ENCODE measurements around the gene HNF4A.

HNF4A gene

DNA sequence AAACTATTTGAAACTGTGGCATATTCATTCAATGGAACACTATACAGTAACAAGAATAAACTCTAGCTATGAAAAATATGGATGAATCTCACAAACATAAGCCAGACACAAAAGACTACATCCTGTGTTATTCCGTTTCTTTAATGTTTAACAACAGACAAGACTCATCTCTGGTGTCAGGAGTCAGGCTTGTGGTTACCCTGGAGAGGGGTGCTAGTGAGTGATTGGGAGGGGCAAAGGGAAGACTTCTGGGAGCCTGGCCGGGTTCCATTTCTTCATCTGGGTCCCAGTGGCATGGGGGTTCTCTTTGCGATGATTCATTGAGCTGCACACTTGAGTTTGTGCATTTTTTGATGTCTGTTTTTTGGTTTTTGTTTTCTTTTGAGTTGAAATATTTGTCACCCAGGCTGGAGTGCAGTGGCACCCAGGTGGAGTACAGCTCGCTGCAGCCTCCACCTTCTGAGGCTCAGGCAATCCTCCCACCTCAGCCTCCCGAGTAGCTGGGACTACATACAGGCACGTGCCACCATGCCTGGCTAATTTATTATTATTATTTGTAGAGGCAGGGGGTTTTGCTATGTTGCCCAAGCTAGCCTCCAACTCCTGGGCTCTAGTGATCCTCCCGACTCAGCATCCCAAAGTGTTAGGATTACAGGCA, 98.9 kb downstream of the HNF4A start:
- Histone ChIP-seq H3K36me3 (no peaks in the 10 kb centered on the region), H3K4me3 (ENCODE audit: low read depth, low read length) (no peak overlapping the region), H3K9me3 (no peaks in the 10 kb centered on the region), H3K27me3 (no peaks in the 10 kb centered on the region), H3K4me1 (no peaks in the 10 kb centered on the region)
- TF ChIP-seq, protein P1, sequence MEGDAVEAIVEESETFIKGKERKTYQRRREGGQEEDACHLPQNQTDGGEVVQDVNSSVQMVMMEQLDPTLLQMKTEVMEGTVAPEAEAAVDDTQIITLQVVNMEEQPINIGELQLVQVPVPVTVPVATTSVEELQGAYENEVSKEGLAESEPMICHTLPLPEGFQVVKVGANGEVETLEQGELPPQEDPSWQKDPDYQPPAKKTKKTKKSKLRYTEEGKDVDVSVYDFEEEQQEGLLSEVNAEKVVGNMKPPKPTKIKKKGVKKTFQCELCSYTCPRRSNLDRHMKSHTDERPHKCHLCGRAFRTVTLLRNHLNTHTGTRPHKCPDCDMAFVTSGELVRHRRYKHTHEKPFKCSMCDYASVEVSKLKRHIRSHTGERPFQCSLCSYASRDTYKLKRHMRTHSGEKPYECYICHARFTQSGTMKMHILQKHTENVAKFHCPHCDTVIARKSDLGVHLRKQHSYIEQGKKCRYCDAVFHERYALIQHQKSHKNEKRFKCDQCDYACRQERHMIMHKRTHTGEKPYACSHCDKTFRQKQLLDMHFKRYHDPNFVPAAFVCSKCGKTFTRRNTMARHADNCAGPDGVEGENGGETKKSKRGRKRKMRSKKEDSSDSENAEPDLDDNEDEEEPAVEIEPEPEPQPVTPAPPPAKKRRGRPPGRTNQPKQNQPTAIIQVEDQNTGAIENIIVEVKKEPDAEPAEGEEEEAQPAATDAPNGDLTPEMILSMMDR (IDR thresholded peaks at IDR 0.05; ENCODE audit: low read depth, low read length), result no peak
- no peak for DNase-seq

DNA sequence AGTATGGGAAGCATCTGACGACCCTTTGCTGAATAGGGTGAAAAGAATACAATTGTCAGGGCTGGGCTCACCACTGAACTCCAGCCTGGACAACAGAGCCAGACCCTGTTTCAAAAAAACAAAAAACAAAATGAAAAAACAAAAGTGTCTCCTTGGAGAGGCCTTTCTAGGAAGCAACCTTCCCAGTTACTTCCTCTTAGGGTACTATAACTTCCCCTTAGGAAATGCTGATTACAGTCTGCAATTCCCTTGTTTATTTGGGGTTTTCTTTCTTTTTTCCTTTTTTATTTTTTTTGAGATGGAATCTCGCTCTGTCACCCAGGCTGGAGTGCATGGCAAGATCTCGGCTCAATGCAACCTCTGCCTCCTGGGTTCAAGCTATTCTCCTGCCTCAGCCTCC, 99.6 kb downstream of the HNF4A start:
- H3K27me3 ChIP-seq, result no peaks in the 10 kb centered on the region
- H3K36me3 ChIP-seq, result no peaks in the 10 kb centered on the region
- H3K9me3 ChIP-seq, result no peaks in the 10 kb centered on the region
- H3K4me1 ChIP-seq, result no peaks in the 10 kb centered on the region
- no peak overlapping the region for H3K4me3 ChIP-seq (ENCODE audit: low read depth, low read length)
- TF ChIP-seq, protein P1 (IDR thresholded peaks at IDR 0.05; ENCODE audit: low read depth, low read length), result no peak
- DNase-seq, result no peak

DNA sequence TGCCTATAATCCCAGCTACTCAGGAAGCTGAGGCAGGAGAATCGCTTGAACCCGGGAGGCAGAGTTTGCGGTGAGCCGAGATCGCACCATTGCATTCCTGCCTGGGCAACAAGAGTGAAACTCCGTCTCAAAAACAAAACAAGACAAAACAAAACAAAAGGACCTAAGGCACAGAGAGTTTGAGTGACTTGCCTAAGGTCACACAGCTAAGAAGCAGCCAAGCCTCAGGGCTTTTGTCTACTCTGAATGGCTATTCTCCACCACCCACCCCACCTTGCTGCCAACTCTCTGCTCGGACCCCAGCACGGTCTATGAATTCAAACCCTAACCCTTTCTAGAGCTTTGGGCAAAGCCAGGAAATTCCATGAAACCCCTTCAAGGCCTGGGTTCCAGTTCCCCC, 101.1 kb downstream of the HNF4A start:
- no peaks in the 10 kb centered on the region for H3K4me1 ChIP-seq

DNA sequence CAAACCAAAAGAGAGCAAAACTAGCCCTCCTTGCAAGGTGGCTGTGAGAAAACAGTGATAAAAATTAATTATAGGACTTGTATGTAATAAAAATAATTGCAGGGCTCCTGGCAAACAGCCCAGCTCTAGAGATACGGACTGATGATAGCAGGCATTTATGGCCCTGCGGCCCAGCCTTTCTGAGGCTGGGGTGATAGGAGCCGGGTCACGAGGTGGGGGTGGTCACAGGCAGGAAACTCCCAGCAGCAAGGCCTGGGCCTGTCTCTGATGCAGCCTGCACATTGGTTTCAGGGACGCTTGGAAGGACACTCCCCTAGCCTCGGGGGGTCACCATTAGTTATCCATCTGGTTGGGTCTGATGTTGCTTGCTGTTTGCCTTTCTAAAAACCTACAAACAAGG, 101.5 kb downstream of the HNF4A start:
- H3K4me1 ChIP-seq, result no peaks in the 10 kb centered on the region
- no peaks in the 10 kb centered on the region for H3K27me3 ChIP-seq
- TF ChIP-seq, protein P1 (IDR thresholded peaks at IDR 0.05; ENCODE audit: low read depth, low read length), result no peak
- no peaks in the 10 kb centered on the region for H3K36me3 ChIP-seq
- no peaks in the 10 kb centered on the region for H3K9me3 ChIP-seq
- H3K4me3 ChIP-seq (ENCODE audit: low read depth, low read length), result no peak overlapping the region
- peak; percentile 56 for DNase-seq

More for the DNA sequence above, 101.1 kb downstream of the HNF4A start:
- H3K36me3 ChIP-seq, result no peaks in the 10 kb centered on the region
- H3K9me3 ChIP-seq, result no peaks in the 10 kb centered on the region
- no peak overlapping the region for H3K4me3 ChIP-seq (ENCODE audit: low read depth, low read length)
- TF ChIP-seq, protein P1 (IDR thresholded peaks at IDR 0.05; ENCODE audit: low read depth, low read length), result no peak
- no peaks in the 10 kb centered on the region for H3K27me3 ChIP-seq
- no peak for DNase-seq

DNA sequence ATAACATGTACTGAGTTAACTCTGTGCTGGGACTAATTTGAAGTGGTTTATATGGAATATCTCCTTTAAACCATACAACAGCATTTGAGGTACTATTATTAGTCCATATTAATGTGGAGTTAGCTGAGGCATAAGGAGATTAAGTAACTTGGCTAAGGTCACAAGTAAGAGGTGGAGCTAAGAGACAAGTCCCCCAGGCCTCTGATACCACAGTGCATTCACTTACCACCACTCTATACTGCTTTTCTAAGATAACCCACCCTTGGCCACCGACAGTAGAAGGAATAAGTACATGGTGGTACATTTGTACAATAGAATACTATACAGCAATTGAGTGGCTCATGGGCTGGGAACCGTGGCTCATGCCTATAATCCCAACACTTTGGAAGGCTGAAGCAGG, 103.8 kb downstream of the HNF4A start:
- Histone ChIP-seq H3K4me1 (no peaks in the 10 kb centered on the region), H3K9me3 (no peaks in the 10 kb centered on the region), H3K36me3 (no peaks in the 10 kb centered on the region), H3K27me3 (no peaks in the 10 kb centered on the region), H3K4me3 (ENCODE audit: low read depth, low read length) (no peak overlapping the region)
- TF ChIP-seq, protein P1 (IDR thresholded peaks at IDR 0.05; ENCODE audit: low read depth, low read length), result no peak
- DNase-seq, result no peak

DNA sequence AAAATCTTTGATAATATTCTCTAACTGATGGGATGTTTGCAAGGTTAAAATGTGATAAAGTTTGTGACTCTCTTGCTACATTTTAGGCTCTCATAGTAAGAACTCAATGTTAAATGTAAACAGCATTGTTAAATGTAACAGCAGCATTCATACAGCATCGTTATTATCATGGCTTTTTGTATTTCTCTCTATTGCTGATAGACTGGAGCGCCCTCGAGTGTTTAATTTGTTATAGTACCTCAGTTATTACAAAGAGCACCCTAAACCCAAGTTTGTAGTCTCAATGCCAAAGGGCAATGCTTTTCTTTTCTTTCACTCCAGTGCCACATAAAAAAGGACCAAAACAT, 105.3 kb downstream of the HNF4A start:
- TF ChIP-seq, protein P1 (IDR thresholded peaks at IDR 0.05; ENCODE audit: low read depth, low read length), result peak; percentile 64
- H3K4me1 ChIP-seq, result no peaks in the 10 kb centered on the region
- H3K9me3 ChIP-seq, result no peaks in the 10 kb centered on the region
- H3K36me3 ChIP-seq, result no peaks in the 10 kb centered on the region
- no peaks in the 10 kb centered on the region for H3K27me3 ChIP-seq
- peak; percentile 23 for DNase-seq
- H3K4me3 ChIP-seq (ENCODE audit: low read depth, low read length), result no peak overlapping the region
